HG03439 (cell line): ENCODE results near the gene GALNT11.
A peak's percentile ranks its signal among the peaks of the same experiment; 100 is the strongest.
"Not testable (repeated sequence)": the region's sequence is repeated elsewhere in the genome, so short reads cannot be mapped to it uniquely, and the experiment has no call there.

Experiments used
- ATAC-seq: cut with Tn5 transposase; IDR thresholded peaks from one replicate; pipeline ENCODE4 v1.9.1; 2021; ENCODE audit warnings: mild to moderate bottlenecking, moderate library complexity; ENCODE audit not compliant: unreplicated experiment

Gene GALNT11

GRCh38 chr7:152025077-152025936 lies at the start of gene GALNT11:
Gene GALNT11, plus strand, starts transcription at chr7:152025674. Its CDS starts 68,554 bp downstream, at chr7:152094228.
- peak; percentile 97 for ATAC-seq

DNA sequence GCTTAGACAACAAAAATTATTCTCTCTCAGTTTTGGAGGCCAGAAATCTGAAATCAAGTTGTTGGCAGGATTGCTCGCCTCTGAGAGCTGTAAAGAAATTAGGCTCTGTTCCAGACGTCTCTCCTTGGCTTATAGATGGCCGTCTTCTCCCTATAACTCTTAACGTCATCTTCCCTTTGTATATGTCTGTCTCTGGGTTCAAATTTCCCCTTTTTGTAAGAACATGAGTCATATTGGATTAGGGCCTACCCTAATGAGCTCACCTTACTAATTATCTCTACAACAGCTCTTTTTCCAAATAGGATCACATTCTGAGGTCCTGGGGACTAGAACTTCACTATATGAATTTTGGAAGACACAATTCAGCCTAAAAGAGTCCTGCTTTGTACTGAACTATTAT lies 46.9 kb upstream of the GALNT11 start:
- ATAC-seq = no peak

- ATAC-seq = no peak
Observed at GRCh38 chr7:151981223-151981622, 44.3 kb upstream of the GALNT11 start.

DNA sequence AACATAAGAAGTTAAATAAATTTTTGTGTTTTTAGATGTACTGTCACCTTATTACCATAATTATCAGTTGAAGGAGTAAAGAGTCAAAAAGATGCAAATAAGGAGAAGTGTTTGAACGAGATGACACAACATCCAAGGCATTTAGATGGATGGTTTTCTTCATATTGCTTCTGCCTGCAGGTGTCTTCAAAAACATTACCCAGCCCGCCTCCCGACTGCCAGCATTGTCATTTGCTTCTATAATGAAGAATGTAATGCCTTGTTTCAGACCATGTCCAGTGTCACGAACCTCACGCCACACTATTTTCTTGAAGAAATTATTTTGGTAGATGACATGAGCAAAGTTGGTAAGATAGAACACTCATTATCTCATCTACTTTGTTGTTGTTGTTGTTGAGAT lies 42.7 kb upstream of the GALNT11 start:
- no peak for ATAC-seq

- ATAC-seq = no peak
Observed at GRCh38 chr7:151984612-151985011, 40.9 kb upstream of the GALNT11 start.

DNA sequence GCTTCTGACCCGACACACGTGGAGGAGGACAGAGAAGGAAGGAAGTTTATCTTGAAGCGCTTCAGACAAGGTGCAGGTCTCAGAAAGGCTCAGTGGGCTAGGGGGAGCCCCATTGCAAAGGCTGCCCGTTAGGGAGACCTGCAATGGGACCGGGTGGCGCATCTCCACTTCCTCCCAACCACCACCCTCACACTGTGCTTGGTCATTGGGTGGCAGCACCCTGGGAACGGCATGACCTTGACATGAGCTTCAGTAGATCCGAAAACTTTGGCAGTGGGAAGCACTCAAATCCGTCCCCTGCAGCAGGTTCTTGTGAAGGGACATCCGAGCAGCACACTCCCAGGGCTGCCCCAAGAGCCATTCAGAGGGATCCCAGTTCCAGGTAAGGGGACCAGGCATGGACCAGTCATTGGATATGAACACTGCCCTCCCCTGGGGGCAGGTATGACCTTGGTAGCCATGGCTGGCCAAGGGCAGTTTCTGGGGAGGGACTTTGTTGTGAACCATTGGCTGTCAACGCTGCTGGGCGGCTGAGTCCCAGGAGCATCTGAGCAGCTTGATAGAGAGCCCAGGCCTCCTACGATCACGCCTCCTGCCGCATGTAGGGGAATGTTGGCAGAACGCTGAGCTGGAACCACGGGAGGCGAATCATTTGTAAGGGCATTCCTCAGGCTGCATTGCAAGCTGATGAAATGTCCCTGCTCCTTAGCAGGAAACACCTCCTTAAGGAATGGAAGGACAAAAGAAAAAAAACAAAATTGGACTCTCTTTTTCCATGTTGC lies 37.5 kb upstream of the GALNT11 start:
- ATAC-seq = no peak

DNA sequence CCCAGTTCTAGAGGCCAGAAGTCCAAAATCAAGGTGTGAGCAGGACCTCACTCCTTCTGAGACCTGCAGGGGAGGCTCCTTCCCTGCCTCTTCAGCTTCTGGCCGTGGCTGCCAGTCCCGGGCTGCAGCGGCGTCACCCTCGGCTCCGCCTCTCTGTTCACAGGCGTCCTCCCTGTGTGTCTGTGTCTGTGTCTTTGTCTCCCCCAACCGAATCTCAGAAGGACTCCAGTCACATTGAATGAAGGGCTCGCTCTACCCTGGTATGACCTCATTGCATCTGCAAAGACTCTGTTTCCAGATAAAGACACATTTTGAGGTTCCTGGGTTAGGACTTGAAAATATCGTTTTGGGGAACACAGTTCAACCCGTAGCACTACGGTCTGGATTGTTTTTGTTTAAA lies 33.1 kb upstream of the GALNT11 start:
- ATAC-seq = no peak

GRCh38 chr7:151993977-151994676 lies 31.3 kb upstream of the GALNT11 start:
- no peak for ATAC-seq

- no peak for ATAC-seq
Observed at GRCh38 chr7:151999424-152000090, 25.9 kb upstream of the GALNT11 start.

DNA sequence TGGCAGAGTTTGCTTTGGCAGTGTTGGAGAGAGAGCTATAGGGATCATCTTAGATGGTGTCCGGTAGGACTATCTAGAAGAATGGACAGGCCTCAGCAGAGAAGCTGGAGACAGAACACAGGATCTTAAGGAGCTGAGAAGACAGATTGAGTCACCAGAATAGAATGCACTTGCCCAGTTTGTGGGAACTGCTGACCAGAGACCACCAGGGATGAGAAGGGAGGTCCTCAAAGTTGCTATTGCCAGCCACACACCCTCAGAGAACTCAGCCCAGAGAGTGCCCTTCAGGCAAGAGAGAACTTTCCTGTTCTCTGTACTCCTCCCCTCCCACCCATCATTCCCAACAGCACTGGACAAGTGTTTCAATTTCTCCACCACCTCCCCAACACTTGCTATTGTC lies 25.3 kb upstream of the GALNT11 start:
- ATAC-seq = no peak

GRCh38 chr7:152006336-152006735 lies 19.1 kb upstream of the GALNT11 start:
- ATAC-seq = no peak

GRCh38 chr7:152011860-152012259 lies 13.6 kb upstream of the GALNT11 start:
- ATAC-seq = no peak

DNA sequence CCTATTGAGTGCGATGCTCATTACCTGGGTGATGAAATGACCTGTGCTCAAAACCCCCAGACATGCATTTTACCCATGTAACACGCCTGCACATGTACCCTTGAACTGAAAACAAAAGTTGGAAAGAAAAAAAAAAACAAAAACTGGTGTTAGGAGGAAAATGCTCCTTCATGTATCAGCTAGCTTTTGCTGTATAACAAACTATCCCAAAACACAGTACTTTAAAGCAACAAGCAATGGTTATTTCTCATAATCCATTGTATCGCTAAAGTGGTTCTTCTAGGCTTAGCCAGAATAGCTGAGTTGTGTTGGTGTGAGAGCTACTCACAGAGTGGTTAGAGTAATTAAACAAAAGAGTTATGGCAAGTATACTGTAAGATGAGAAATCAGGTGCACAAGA lies 12.2 kb upstream of the GALNT11 start:
- ATAC-seq = no peak

DNA sequence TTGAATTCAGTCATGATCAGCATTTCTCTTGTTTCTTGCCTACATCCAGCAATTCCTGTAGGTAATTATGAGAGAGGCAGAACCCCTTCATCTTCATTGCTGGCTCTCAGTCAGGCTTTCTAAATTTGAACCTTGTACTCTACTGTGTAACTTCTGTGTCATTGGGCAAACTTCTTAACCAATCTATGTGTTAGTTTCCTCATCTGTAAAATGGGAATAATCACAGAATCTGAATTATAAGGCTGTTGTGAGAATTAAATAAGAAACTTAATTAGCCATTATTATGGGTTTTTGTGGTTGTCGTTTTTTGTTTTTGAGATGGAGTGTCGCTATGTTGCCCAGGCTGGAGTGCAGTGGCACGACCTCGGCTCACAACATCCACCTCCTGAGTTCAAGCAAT lies 11.5 kb upstream of the GALNT11 start:
- ATAC-seq = no peak

DNA sequence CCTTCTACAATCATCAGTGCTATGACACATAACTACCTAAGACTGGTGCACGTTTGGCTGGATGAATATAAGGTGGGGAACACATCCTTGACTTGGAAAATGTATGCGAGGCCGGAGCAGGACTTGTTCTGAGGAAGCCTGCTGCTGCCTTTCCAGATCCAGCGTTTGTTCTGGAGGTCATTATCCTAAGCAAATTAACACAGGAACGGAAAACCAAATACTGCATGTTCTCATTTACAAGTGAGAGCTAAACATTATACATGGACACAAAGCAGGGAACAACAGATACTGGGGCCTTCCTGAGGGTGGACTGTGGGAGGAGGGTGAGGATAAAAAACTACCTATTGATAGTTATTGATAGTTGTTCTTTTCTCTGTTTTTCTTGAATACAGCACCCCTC lies 10.8 kb upstream of the GALNT11 start:
- no peak for ATAC-seq

- no peak for ATAC-seq
Observed at GRCh38 chr7:152015600-152015999, 9.9 kb upstream of the GALNT11 start.

DNA sequence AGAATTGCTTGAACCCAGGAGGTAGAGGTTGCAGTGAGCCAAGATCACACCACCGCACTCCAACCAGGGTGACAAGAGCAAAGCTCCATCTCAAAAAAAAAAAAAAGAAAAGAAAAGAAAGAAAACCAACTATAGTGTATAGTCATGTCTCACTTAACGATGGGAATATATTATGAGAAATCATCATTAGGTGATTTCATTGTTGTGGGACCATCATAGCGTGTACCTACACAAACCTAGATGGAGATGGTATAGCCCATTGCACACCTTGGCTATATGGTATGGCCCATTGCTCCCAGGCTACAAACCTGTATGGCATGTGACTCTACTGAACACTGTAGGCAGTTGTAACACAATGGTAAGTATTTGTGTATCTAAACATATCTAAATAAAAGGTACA lies 8.5 kb upstream of the GALNT11 start:
- ATAC-seq = no peak

DNA sequence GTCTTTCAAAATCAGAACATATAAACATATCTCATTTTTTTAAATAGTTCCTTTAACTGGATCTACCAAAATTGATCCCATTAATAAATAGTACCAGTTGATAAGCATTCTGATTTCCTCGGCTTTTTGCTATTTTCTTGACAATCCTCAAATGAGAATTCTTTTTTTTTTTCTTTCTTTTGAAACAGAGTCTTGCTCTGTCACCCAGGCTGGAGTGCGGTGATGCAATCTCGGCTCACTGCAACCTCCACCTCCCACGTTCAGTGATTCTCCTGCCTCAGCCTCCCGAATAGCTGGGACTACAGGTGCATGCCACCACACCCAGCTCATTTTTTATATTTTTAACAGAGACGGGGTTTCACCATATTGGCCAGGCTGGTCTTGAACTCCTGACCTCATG lies 7.8 kb upstream of the GALNT11 start:
- not testable (repeated sequence) for ATAC-seq

DNA sequence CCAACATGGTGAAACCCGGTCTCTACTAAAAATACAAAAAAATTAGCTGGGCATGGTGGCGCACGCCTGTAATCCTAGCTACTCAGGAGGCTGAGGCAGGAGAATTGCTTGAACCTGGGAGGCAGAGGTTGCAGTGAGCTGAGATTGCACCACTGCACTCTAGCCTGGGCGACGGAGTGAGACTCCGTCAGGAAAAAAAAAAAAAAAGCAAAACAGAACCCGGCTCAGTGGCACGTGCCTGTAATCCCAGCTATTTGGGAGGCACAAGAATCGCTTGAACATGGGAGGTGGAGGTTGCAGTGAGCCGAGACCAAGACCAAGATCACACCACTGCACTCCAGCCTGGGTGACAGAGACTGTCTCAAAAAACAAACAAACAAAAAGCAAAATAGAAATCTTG lies 3.7 kb upstream of the GALNT11 start:
- not testable (repeated sequence) for ATAC-seq

- ATAC-seq = no peak
Observed at GRCh38 chr7:152025937-152026890, 740 bp downstream of the GALNT11 start.
